Stimulated activated CD4-positive, alpha-beta T cell treated with anti-CD3 and anti-CD28 coated beads, Interleukin-4, amount 100 ng/mL, for 1 hour (primary cell): ENCODE data around the gene MLLT1.

Experiments
- DNase-seq: peaks from one replicate; pipeline ENCODE4 v3.0.0-alpha.2; 2020

Gene MLLT1

DNA sequence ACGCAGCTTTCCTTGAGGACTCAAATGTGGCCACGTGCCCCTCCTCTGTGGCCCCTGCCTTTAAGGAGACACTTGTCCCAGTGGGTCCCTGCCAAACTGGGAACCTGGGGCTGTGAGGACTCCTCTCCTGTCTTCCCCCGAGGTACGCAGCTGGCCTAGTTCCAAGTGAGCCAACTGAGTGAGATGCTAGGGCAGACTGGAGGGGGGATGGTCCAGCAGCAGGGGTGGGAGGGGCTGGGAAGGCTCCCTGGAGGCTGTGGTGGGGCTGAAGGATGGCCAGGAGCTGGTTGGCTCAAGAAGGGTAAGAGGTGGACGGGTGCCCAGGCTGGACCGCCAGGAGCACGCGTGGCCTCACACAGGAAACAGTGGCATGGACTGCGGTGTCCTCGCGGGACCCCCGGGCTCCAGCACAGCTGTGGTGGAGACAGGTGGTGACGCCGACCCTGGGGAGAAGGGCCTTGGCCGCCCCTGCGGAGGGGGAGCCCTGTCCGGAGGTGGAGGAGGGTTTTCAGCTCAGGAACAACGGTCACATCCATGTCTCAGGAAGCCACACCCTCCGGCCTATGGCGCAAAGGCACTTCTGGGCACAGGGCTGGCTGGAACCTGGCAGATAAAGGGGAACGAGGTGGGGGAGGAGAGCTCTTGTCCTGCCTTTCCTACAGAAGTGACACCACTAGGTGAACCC, 45.8 kb downstream of the MLLT1 start:
- DNase-seq = no peak

GRCh38 chr19:6233056-6233826, 46.5 kb downstream of the MLLT1 start:
- no peak for DNase-seq

DNA sequence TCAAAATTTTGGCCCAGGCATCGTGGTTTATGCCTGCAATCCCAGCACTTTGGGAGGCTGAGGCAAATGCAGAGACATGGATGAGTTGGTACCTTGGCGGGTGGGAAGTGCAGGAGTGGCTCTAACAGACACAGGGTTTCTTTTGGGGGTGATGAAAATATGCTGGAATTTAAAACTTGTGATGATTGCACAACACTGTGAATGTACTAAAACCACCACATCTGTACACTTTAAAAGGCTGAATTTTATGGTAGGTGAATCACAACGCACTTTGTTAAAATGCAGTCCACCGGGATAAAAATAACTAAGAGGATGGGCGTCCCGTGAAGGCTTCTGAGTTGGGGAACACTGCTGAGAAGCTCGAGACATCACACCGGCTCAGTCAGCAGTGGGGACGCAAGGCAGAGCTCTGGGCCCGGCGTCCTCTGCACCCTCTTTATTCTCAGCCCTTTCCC, 47.1 kb downstream of the MLLT1 start:
- no peak for DNase-seq

GRCh38 chr19:6230991-6231448, 48.8 kb downstream of the MLLT1 start:
- DNase-seq = no peak

- DNase-seq = no peak
These were observed 49.6 kb downstream of the MLLT1 start for GRCh38 chr19:6229951-6230712.

DNA sequence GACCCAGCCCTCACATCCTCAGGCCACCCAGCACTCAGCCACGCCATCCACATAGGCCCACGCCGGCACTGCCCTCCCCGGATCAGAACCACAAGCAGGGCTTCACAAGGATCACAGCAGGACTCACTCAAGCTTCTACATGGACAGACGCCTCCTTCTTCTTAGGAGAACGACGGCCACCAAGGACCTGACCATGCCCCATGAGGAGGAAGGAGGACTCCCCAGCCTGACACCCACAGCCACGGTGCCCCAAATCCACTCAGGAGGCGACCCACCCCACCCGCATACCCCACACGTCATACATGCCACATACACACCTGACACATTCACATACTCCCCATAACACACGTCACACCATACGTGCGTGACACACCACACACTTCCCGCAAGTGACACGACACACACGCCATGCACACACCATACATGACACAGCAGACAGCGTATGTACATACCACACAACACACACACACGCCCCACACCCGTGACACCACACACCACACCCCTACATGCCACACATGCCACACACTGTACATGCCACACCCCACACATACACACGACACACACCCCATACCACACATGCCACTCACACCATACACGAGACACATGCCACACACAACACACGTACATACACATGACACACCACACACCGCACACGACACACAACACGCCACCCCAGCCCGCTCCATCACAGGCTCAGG, 50.4 kb downstream of the MLLT1 start:
- no peak for DNase-seq

- DNase-seq = no peak
These were observed 51.1 kb downstream of the MLLT1 start for GRCh38 chr19:6228551-6229215.

GRCh38 chr19:6227936-6228325, 51.8 kb downstream of the MLLT1 start:
- no peak for DNase-seq

GRCh38 chr19:6227156-6227935, 52.4 kb downstream of the MLLT1 start:
- no peak for DNase-seq

- no peak for DNase-seq
These were observed 53.2 kb downstream of the MLLT1 start for GRCh38 chr19:6226444-6227155.

DNA sequence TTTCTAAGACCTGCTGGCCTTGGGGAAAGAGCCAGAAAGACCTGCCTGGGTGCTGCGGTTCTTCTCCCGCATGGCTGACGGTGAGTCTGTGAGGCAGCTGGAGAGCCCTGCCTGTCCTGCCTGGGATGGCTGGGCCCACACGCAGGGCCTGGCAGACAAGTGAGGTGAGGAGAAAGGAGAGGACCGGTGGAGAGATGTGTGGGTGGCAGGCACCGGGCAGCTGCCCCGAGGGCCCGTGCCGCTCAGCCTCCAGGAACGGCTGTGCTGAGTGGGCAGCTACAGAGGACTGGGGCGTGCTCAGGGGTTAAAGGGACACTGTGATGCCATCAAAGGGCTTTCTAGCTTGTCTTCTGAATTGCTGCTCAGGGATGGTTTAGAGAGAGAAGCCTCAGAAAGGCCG, 53.8 kb downstream of the MLLT1 start:
- no peak for DNase-seq

GRCh38 chr19:6225232-6225865, 54.4 kb downstream of the MLLT1 start:
- no peak for DNase-seq

GRCh38 chr19:6224308-6224675, 55.5 kb downstream of the MLLT1 start:
- DNase-seq = no peak

- DNase-seq = no peak
These were observed 56.1 kb downstream of the MLLT1 start for GRCh38 chr19:6223461-6224307.

GRCh38 chr19:6222884-6223283, 56.9 kb downstream of the MLLT1 start:
- no peak for DNase-seq

- DNase-seq = no peak
These were observed 57.7 kb downstream of the MLLT1 start for GRCh38 chr19:6221878-6222746.

DNA sequence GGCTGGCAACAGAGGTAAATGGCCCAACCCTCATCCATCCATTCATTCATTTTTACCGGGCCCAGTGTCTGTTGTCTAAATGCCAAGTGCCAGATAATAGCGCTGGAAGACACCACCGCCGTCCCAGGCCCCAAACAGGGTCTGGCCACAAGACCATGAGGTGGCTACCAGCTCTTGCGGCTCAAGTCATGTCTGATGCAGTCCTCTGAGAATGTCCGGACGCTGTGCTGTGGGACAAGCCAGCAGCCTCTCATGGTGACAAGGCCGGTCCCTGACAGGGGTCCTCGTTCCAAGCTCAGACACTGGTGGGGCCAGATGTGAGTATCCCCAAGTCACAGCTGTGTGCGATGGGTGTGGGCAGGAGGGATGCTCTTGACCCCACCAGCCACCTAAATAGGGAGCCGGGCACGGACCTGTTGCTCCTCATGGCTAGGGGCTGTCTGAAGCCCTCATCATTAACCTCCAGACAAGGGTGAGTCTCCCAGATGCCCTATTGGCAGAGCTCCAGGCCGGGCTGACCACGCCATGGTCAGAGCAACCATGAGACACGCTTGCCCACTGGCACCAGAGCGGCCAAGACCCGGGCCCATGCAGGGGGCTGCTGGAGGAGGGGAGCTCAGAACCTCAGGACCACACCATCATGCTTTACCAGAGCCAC, 58.4 kb downstream of the MLLT1 start:
- no peak for DNase-seq
